HCT116 (cell line): ENCODE results near the gene UBTD1. TPM values are rescaled to one million over a fixed set of nuclear protein-coding genes. Genes with fewer than 3 reads are reported as not detected.

Experiments
- ATAC-seq: fragments of 200-7000 bp; cut with Tn5 transposase; 2 replicates; pipeline ENCODE4 v1.9.1; 2020; ENCODE audit warnings: mild to moderate bottlenecking, moderate library complexity
- BruUV-seq: library from RNA; stranded (reverse); fragments of 400-500 nt; replicated peaks from 2 replicates; lab custom pipeline; 2021; lab: Mats Ljungman, UMichigan
- CTCF ChIA-PET: fragments of 300-600 bp; sonication (Branson Sonifier 250); formaldehyde crosslinking; loops from one replicate; lab custom pipeline; 2021; ENCODE audit warnings: antibody characterized with exemption; lab: Charles Lee
- POLR2A ChIA-PET: fragments of 300-600, 350-600 bp; sonication (Branson Sonifier 250); formaldehyde crosslinking; loops from one replicate; lab custom pipeline; 2021; ENCODE audit warnings: antibody characterized with exemption; lab: Charles Lee
- RAD21 ChIA-PET, 2 experiments: fragments of 300-600 bp; sonication (Branson Sonifier 250); formaldehyde crosslinking; loops; one replicate each; lab custom pipeline; 2023; ENCODE audit warnings: low total read pairs in 2 of 2; ENCODE audit not compliant: uncharacterized antibody in 2 of 2, unreplicated experiment in 2 of 2, low non-redundant PET in 1 of 2; lab: Charles Lee
- DNase-seq: peaks from one replicate; pipeline ENCODE4 v3.0.0-alpha.2; 2010; ENCODE audit warnings: low read depth, low spot score
- H2AFZ ChIP-seq: fragments of 200-600 bp; shearing (Covaris generic), sonication (generic); 2 replicates; pipeline ENCODE4 v1.6.1; 2017; ENCODE audit warnings: low read depth, mixed run types, mixed read lengths, antibody characterized with exemption, low read length; ENCODE audit not compliant: poor library complexity, severe bottlenecking
- H3K27ac ChIP-seq: 2 replicates; pipeline ENCODE4 v1.5.1; 2012; ENCODE audit warnings: low read depth, low read length
- H3K27me3 ChIP-seq: fragments of 200-600 bp; sonication (generic); 2 replicates; pipeline ENCODE4 v1.6.1; 2016; ENCODE audit warnings: mixed run types, low read length, mixed read lengths; ENCODE audit not compliant: insufficient read depth
- H3K36me3 ChIP-seq, 2 experiments: fragments of 200-500 bp in 1 of 2; fragments of 200-600 bp in 1 of 2; sonication (Bioruptor generic) in 1 of 2; sonication (generic) in 1 of 2; 2 replicates each; pipeline versions ENCODE4 v1.5.1 to v1.6.1; 2014 to 2016; ENCODE audit warnings: low read length in 2 of 2, inconsistent platforms in 1 of 2, mixed read lengths in 1 of 2, mixed run types in 1 of 2; ENCODE audit not compliant: insufficient read depth in 2 of 2, control insufficient read depth in 1 of 2
- H3K4me1 ChIP-seq, 2 experiments: fragments of 200-600 bp in 1 of 2; sonication (generic) in 1 of 2; 2 replicates each; pipeline versions ENCODE4 v1.5.1 to v1.6.1; 2012 to 2017; ENCODE audit warnings: low read length in 2 of 2, inconsistent platforms in 1 of 2, mild to moderate bottlenecking in 1 of 2, mixed read lengths in 1 of 2, mixed run types in 1 of 2, moderate library complexity in 1 of 2; ENCODE audit not compliant: insufficient read depth in 2 of 2, control insufficient read depth in 1 of 2
- H3K4me2 ChIP-seq: fragments of 200-600 bp; sonication (generic); 2 replicates; pipeline ENCODE4 v1.6.1; 2017; ENCODE audit warnings: mixed run types, low read length, mixed read lengths
- H3K4me3 ChIP-seq, 2 experiments: fragments of 200-600 bp in 1 of 2; sonication (generic) in 1 of 2; replicated peaks in 1 of 2; 2 replicates each; pipeline ENCODE4 v1.5.1; 2011 to 2016; ENCODE audit warnings: low read length in 2 of 2, control low read depth in 1 of 2, low read depth in 1 of 2, mild to moderate bottlenecking in 1 of 2, mixed read lengths in 1 of 2, mixed run types in 1 of 2
- H3K79me2 ChIP-seq: fragments of 200-600 bp; sonication (generic); 2 replicates; pipeline ENCODE4 v1.6.1; 2017; ENCODE audit warnings: mild to moderate bottlenecking, mixed run types, low read length, moderate library complexity, mixed read lengths; ENCODE audit not compliant: insufficient read depth
- H3K9ac ChIP-seq: fragments of 200-600 bp; sonication (generic); 2 replicates; pipeline ENCODE4 v1.6.1; 2016; ENCODE audit warnings: low read length, mixed read lengths
- H3K9me2 ChIP-seq: fragments of 200-600 bp; sonication (generic), shearing (Covaris generic); 2 replicates; pipeline ENCODE4 v1.6.1; 2017; ENCODE audit warnings: mixed run types, mild to moderate bottlenecking, moderate library complexity; ENCODE audit not compliant: insufficient read depth
- H3K9me3 ChIP-seq, 2 experiments: fragments of 200-500 bp in 1 of 2; fragments of 200-600 bp in 1 of 2; sonication (Bioruptor generic) in 1 of 2; sonication (generic) in 1 of 2; 2 replicates each; pipeline ENCODE4 v1.6.1; 2014 to 2017; ENCODE audit warnings: low read length in 2 of 2, mixed read lengths in 2 of 2, inconsistent platforms in 1 of 2, low read depth in 1 of 2, mild to moderate bottlenecking in 1 of 2, mixed run types in 1 of 2, moderate library complexity in 1 of 2; ENCODE audit not compliant: control insufficient read depth in 1 of 2, insufficient read depth in 1 of 2
- H4K20me1 ChIP-seq: fragments of 200-600 bp; sonication (generic), shearing (Covaris generic); 2 replicates; pipeline ENCODE4 v1.6.1; 2017; ENCODE audit warnings: mixed run types, mild to moderate bottlenecking, moderate library complexity; ENCODE audit not compliant: insufficient read depth
- ATF3 ChIP-seq: IDR thresholded peaks from 2 replicates; pipeline ENCODE4 v1.6.1; 2012
- CBX3 ChIP-seq: IDR thresholded peaks from 2 replicates; pipeline ENCODE4 v1.6.1; 2012; ENCODE audit warnings: low read depth
- CEBPB ChIP-seq: IDR thresholded peaks from 2 replicates; pipeline ENCODE4 v1.6.1; 2012; ENCODE audit warnings: low read depth
- EGR1 ChIP-seq: IDR thresholded peaks from 2 replicates; pipeline ENCODE4 v1.6.1; 2012; ENCODE audit warnings: low read depth
- POLR2AphosphoS5 ChIP-seq: IDR thresholded peaks from 2 replicates; pipeline ENCODE4 v1.6.1; 2011; ENCODE audit warnings: mild to moderate bottlenecking, low read depth, low read length, moderate library complexity
- SP1 ChIP-seq: IDR thresholded peaks from 2 replicates; pipeline ENCODE4 v1.6.1; 2012; ENCODE audit warnings: low read depth
- TCF7L2 ChIP-seq: IDR thresholded peaks from 2 replicates; pipeline ENCODE4 v1.7.0; 2011; ENCODE audit warnings: borderline replicate concordance, inconsistent platforms; ENCODE audit not compliant: insufficient read depth, insufficient read length; ENCODE audit errors: extremely low read depth
- ZFX ChIP-seq: fragments of 450-650 bp; IDR thresholded peaks from 2 replicates; pipeline ENCODE4 v1.6.1; 2017
- intact Hi-C: fragments of 100-400 bp; cut with micrococcal nuclease; formaldehyde crosslinking; loops from 2 replicates; pipeline ENCODE4 v1.10.0; 2022
- total RNA-seq: library from RNA; stranded (reverse); gene quantifications from one replicate; pipeline ENCODE4 v1.2.1, GENCODE V29; 2021; ENCODE audit not compliant: unreplicated experiment
- TF ChIP-seq, protein P1 (sequence below), 3 experiments: fragments of 200-600 bp in 1 of 3; sonication (generic) in 1 of 3; IDR thresholded peaks in 2 of 3; conservative IDR thresholded peaks in 1 of 3; 2 replicates each; pipeline ENCODE4 v1.5.1; 2012 to 2017; ENCODE audit warnings: low read depth in 2 of 3, low read length in 2 of 3, antibody characterized with exemption in 1 of 3, borderline replicate concordance in 1 of 3, control low read depth in 1 of 3, mild to moderate bottlenecking in 1 of 3, mixed read lengths in 1 of 3, mixed run types in 1 of 3, moderate library complexity in 1 of 3; ENCODE audit not compliant: insufficient read depth in 1 of 3
- TF ChIP-seq, protein P2 (sequence below): IDR thresholded peaks from 2 replicates; pipeline ENCODE4 v1.6.1; 2012; ENCODE audit warnings: low read depth

UBTD1 gene
- total RNA-seq, 1 experiment from 2014 or later = 12.8 TPM

DNA sequence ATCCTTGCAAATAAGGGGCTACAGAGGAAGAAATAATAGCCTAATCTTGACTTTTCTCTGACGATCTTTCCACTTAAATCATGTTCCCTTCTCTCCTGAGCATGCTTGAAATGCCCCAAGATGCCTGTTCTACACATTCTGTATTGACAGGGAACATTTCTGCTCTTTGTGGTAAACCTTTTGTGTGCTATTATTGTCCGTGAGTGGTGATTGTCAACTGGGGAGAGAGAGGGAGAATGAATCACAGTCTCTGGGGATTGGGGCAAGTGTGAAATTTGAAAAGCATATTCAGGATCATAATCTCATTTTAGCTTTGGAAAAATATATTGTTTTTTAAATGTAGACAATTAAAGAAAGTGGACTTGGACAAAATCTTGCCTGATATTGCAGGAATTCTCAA lies 20.6 kb downstream of the UBTD1 start:
- Histone ChIP-seq H2AFZ (no peak overlapping the region), H3K4me2 (no peak overlapping the region), H3K27ac (no peak overlapping the region), H3K36me3 (no peaks in the 10 kb centered on the region), H3K4me3 (no peak overlapping the region), H3K9me3 (no peaks in the 10 kb centered on the region), H3K79me2 (no peaks in the 10 kb centered on the region), H3K9me2 (no peaks in the 10 kb centered on the region), H3K9ac (no peak overlapping the region), H4K20me1 (no peaks in the 10 kb centered on the region), H3K4me1 (peaks cover 25 to 39% of the 10 kb centered on the region in 2 experiments), H3K27me3 (no peaks in the 10 kb centered on the region)
- ChIA-PET CTCF (interaction anchor here (1.2 to 1.8 kb wide), 2 partner anchors 34 to 93 kb away, joined by 3 to 4 read pairs; no protein-coding TSS in a partner anchor), RAD21 (no interaction called here), POLR2A (no interaction called here)
- ATAC-seq = no peak
- no TSS peak for BruUV-seq
- TF ChIP-seq, protein P1, sequence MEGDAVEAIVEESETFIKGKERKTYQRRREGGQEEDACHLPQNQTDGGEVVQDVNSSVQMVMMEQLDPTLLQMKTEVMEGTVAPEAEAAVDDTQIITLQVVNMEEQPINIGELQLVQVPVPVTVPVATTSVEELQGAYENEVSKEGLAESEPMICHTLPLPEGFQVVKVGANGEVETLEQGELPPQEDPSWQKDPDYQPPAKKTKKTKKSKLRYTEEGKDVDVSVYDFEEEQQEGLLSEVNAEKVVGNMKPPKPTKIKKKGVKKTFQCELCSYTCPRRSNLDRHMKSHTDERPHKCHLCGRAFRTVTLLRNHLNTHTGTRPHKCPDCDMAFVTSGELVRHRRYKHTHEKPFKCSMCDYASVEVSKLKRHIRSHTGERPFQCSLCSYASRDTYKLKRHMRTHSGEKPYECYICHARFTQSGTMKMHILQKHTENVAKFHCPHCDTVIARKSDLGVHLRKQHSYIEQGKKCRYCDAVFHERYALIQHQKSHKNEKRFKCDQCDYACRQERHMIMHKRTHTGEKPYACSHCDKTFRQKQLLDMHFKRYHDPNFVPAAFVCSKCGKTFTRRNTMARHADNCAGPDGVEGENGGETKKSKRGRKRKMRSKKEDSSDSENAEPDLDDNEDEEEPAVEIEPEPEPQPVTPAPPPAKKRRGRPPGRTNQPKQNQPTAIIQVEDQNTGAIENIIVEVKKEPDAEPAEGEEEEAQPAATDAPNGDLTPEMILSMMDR (IDR thresholded peaks at IDR 0.05 in 2 of 3, conservative IDR thresholded peaks at IDR 0.05 in 1 of 3; ENCODE audit: borderline replicate concordance in 1 of 3, insufficient read depth in 1 of 3, low read depth in 2 of 3, low read length in 2 of 3) = no peak
- TF ChIP-seq SP1 = no peak
- TF ChIP-seq POLR2AphosphoS5 = no peak
- no peak for TF ChIP-seq CEBPB
- TF ChIP-seq ZFX = no peak
- TF ChIP-seq EGR1 = no peak
- no peak for TF ChIP-seq CBX3
- intact Hi-C loops = no loop called here
- DNase-seq = no peak

- CTCF ChIA-PET = no interaction called here
- no peaks in the 10 kb centered on the region for H4K20me1 ChIP-seq
- RAD21 ChIA-PET = no interaction called here
These were observed 21.8 kb downstream of the UBTD1 start for GRCh38 chr10:97520520-97520919.

More at GRCh38 chr10:97520520-97520919, 21.8 kb downstream of the UBTD1 start:
- TF ChIP-seq, protein P2, sequence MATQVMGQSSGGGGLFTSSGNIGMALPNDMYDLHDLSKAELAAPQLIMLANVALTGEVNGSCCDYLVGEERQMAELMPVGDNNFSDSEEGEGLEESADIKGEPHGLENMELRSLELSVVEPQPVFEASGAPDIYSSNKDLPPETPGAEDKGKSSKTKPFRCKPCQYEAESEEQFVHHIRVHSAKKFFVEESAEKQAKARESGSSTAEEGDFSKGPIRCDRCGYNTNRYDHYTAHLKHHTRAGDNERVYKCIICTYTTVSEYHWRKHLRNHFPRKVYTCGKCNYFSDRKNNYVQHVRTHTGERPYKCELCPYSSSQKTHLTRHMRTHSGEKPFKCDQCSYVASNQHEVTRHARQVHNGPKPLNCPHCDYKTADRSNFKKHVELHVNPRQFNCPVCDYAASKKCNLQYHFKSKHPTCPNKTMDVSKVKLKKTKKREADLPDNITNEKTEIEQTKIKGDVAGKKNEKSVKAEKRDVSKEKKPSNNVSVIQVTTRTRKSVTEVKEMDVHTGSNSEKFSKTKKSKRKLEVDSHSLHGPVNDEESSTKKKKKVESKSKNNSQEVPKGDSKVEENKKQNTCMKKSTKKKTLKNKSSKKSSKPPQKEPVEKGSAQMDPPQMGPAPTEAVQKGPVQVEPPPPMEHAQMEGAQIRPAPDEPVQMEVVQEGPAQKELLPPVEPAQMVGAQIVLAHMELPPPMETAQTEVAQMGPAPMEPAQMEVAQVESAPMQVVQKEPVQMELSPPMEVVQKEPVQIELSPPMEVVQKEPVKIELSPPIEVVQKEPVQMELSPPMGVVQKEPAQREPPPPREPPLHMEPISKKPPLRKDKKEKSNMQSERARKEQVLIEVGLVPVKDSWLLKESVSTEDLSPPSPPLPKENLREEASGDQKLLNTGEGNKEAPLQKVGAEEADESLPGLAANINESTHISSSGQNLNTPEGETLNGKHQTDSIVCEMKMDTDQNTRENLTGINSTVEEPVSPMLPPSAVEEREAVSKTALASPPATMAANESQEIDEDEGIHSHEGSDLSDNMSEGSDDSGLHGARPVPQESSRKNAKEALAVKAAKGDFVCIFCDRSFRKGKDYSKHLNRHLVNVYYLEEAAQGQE = no peak
- no peak for TF ChIP-seq TCF7L2
- TF ChIP-seq ATF3 = no peak
- BruUV-seq = no TSS peak
- DNase-seq (no peak), ATAC-seq (no peak)
- Histone ChIP-seq H3K9ac (no peak overlapping the region), H3K4me1 (peaks cover 25 to 39% of the 10 kb centered on the region in 2 experiments), H3K36me3 (no peaks in the 10 kb centered on the region), H3K79me2 (no peaks in the 10 kb centered on the region), H3K9me3 (no peaks in the 10 kb centered on the region), H3K4me2 (no peak overlapping the region), H3K4me3 (no peak overlapping the region), H2AFZ (no peak overlapping the region), H3K27me3 (no peaks in the 10 kb centered on the region), H3K9me2 (no peaks in the 10 kb centered on the region), H3K27ac (no peak overlapping the region)
- POLR2A ChIA-PET = no interaction called here
- intact Hi-C loops = no loop called here
